Spinal cord (tissue), 10 donors: ENCODE results near the gene TMTC2. TPM values are rescaled to one million over a fixed set of nuclear protein-coding genes. Genes with fewer than 3 reads are reported as not detected.

Experiments
- DNase-seq, 6 donors: peaks; one replicate each; pipeline versions ENCODE4 v3.0.0 to v3.0.0-alpha.2; 2013 to 2015; ENCODE audit warnings: low spot score in 6 of 6, low read depth in 4 of 6
- H3K27ac ChIP-seq: one replicate; pipeline ENCODE4 v1.5.1; 2013; ENCODE audit warnings: low read depth, low read length, control low read depth
- H3K27me3 ChIP-seq: one replicate; pipeline ENCODE4 v1.6.1; 2013; ENCODE audit warnings: low read length; ENCODE audit not compliant: control insufficient read depth, insufficient read depth
- H3K36me3 ChIP-seq: one replicate; pipeline ENCODE4 v1.6.1; 2013; ENCODE audit warnings: low read length; ENCODE audit not compliant: control insufficient read depth, insufficient read depth
- H3K4me1 ChIP-seq: one replicate; pipeline ENCODE4 v1.6.1; 2013; ENCODE audit warnings: low read length; ENCODE audit not compliant: control insufficient read depth, insufficient read depth
- H3K4me3 ChIP-seq: one replicate; pipeline ENCODE4 v1.5.1; 2013; ENCODE audit warnings: low read depth, low read length, control low read depth
- H3K9me3 ChIP-seq: one replicate; pipeline ENCODE4 v1.6.1; 2013; ENCODE audit warnings: low read length; ENCODE audit not compliant: control insufficient read depth, insufficient read depth
- WGBS: methylation state at CpG from one replicate; pipeline ENCODE4 v1.1.5; 2013; ENCODE audit warnings: missing lambda C conversion rate; ENCODE audit not compliant: insufficient coverage; 5-methylcytosine and 5-hydroxymethylcytosine counted together
- polyA plus RNA-seq, 2 donors: library from polyadenylated mRNA; unstranded; fragments of 120-200 nt; gene quantifications; one replicate each; pipeline ENCODE4 v1.2.1, GENCODE V29; 2013; ENCODE audit not compliant: insufficient read length in 2 of 2
- total RNA-seq, 2 donors: library from RNA; depleted of rRNA in 1 of 2; stranded (reverse); fragments of 120-200 nt in 1 of 2; fragments of >200 nt in 1 of 2; gene quantifications; one replicate each; pipeline versions ENCODE4 v1.2.3 to v1.2.4, GENCODE V29; 2013 to 2014
- donor health status: healthy.

Gene TMTC2
- total and polyA plus RNA-seq, 4 donors: 21.1 to 37.1 (median 27.7) TPM

GRCh38 chr12:82826505-82826904, 139.8 kb downstream of the TMTC2 start:
- Histone ChIP-seq H3K27me3 (no peaks in the 10 kb centered on the region), H3K4me1 (no peaks in the 10 kb centered on the region), H3K27ac (no peak overlapping the region), H3K9me3 (no peaks in the 10 kb centered on the region), H3K36me3 (no peaks in the 10 kb centered on the region), H3K4me3 (no peak overlapping the region)
- DNase-seq: no peak

- Histone ChIP-seq H3K4me3 (no peak overlapping the region), H3K9me3 (no peaks in the 10 kb centered on the region), H3K4me1 (no peaks in the 10 kb centered on the region), H3K27me3 (no peaks in the 10 kb centered on the region), H3K27ac (no peak overlapping the region), H3K36me3 (no peaks in the 10 kb centered on the region)
- no peak for DNase-seq
- WGBS: no CpG with 5 or more reads among the region's 2 CpGs
Measured at GRCh38 chr12:82832096-82832495, 145.4 kb downstream of the TMTC2 start.

DNA sequence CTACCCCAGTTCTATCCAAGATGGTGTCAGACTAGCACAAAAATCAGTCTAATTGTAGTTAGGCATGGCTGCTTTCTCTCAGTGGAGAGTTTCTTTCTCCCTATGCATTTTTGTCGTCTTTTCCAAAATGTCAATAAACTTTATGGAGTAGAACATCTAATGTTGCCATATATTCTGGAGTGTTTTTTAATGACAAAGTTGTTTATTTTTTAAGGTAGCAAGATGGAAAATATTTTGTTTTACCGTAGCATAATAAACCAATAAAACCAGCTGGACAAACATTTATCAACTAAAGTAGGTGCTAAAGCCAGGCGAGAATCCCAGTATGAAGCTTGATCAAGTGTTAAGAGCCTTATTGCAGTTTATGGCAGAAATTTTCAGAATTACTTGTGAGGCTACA, 146.3 kb downstream of the TMTC2 start:
- peak in 1 of 6 donors; percentile 35 for DNase-seq
- H3K36me3 ChIP-seq: no peaks in the 10 kb centered on the region
- no CpG with 5 or more reads among the region's 3 CpGs for WGBS
- no peak overlapping the region for H3K27ac ChIP-seq
- no peaks in the 10 kb centered on the region for H3K27me3 ChIP-seq
- no peaks in the 10 kb centered on the region for H3K9me3 ChIP-seq
- H3K4me1 ChIP-seq: no peaks in the 10 kb centered on the region
- no peak overlapping the region for H3K4me3 ChIP-seq

GRCh38 chr12:82833481-82833880, 146.8 kb downstream of the TMTC2 start:
- no peaks in the 10 kb centered on the region for H3K36me3 ChIP-seq
- H3K4me3 ChIP-seq: no peak overlapping the region
- no CpG with 5 or more reads among the region's 1 CpG for WGBS
- no peaks in the 10 kb centered on the region for H3K4me1 ChIP-seq
- no peaks in the 10 kb centered on the region for H3K9me3 ChIP-seq
- DNase-seq: no peak
- H3K27ac ChIP-seq: no peak overlapping the region
- H3K27me3 ChIP-seq: no peaks in the 10 kb centered on the region

DNA sequence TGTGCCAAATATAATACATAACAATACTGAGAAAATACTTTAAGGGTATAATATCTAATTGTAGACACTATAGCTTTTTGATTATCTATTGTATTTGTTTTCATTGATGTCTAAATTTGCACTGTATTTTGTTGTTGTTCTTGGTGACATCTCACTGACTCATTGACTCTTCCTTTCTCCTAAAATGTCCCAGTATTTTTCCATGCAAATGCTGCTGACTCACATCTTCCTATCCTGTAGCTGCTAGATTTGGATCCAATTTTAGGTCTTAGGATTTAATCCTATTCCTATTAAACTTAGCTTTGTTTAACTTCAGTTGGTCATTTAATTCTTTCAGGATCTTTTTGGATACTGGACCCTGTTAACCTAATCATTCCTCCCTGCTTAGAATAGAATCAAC, 148.5 kb downstream of the TMTC2 start:
- no peak for DNase-seq
- H3K4me3 ChIP-seq: no peak overlapping the region
- H3K27me3 ChIP-seq: no peaks in the 10 kb centered on the region
- no peaks in the 10 kb centered on the region for H3K9me3 ChIP-seq
- H3K36me3 ChIP-seq: no peaks in the 10 kb centered on the region
- no peaks in the 10 kb centered on the region for H3K4me1 ChIP-seq
- no peak overlapping the region for H3K27ac ChIP-seq

DNA sequence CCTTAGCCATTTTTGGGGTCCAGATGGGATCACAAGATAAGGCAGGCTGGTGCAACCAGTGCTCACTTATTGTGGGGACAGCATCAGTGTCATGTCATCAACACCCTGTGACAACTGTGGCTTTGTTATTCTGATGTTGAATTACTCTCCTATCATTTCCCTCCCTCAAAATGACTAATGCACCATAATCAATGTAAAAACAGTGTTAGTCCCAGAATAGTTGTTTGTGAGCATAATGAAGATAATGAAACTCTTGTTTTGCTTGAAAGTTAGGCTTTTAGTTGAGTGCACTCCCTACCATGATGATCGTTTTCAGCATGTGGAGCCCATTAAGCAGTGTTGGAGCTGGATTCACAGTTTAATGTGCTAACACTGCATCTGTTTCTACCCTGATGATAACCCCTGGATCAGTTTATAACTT, 151.4 kb downstream of the TMTC2 start:
- Histone ChIP-seq H3K4me1 (no peaks in the 10 kb centered on the region), H3K27me3 (no peaks in the 10 kb centered on the region), H3K27ac (no peak overlapping the region), H3K4me3 (no peak overlapping the region), H3K36me3 (no peaks in the 10 kb centered on the region), H3K9me3 (no peaks in the 10 kb centered on the region)
- DNase-seq: peak in 2 of 6 donors; percentile 17 to 67
- WGBS: 57% methylated on average over 1 of the region's 1 CpG

GRCh38 chr12:82838827-82839226, 152.1 kb downstream of the TMTC2 start:
- Histone ChIP-seq H3K27me3 (no peaks in the 10 kb centered on the region), H3K4me1 (no peaks in the 10 kb centered on the region), H3K9me3 (no peaks in the 10 kb centered on the region), H3K4me3 (no peak overlapping the region), H3K36me3 (no peaks in the 10 kb centered on the region), H3K27ac (no peak overlapping the region)
- WGBS: no CpG with 5 or more reads among the region's 1 CpG
- no peak for DNase-seq

- no peak overlapping the region for H3K27ac ChIP-seq
- no peak for DNase-seq
- H3K9me3 ChIP-seq: no peaks in the 10 kb centered on the region
- WGBS: no CpG with 5 or more reads among the region's 4 CpGs
- no peaks in the 10 kb centered on the region for H3K36me3 ChIP-seq
- H3K4me1 ChIP-seq: no peaks in the 10 kb centered on the region
- H3K27me3 ChIP-seq: no peaks in the 10 kb centered on the region
- no peak overlapping the region for H3K4me3 ChIP-seq
Measured at GRCh38 chr12:82839796-82840195, 153.1 kb downstream of the TMTC2 start.

DNA sequence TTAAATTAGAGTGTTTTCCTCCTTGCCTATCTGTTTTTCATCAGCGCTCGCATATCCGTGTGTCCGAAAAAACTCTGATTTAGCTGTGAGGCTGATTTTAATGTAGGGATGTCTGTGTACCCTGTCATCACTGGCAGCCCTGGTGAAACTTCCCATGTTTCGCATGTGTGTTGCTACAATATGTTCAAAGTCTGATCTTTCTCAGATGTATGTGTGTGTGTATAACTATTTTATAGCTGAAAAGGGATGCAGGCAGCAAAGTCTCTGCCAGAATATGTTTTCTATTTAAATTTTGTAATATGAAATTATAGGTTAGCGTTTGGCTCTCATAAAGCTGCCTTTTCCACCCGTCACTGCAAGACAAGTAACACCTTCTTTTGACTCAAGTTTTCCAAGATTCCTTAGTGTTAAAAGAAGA, 154.8 kb downstream of the TMTC2 start:
- Histone ChIP-seq H3K4me3 (no peak overlapping the region), H3K27me3 (no peaks in the 10 kb centered on the region), H3K27ac (no peak overlapping the region), H3K36me3 (no peaks in the 10 kb centered on the region), H3K9me3 (no peaks in the 10 kb centered on the region), H3K4me1 (no peaks in the 10 kb centered on the region)
- peak in 1 of 6 donors; percentile 41 for DNase-seq
- WGBS: 73% methylated on average over 5 of the region's 7 CpGs

DNA sequence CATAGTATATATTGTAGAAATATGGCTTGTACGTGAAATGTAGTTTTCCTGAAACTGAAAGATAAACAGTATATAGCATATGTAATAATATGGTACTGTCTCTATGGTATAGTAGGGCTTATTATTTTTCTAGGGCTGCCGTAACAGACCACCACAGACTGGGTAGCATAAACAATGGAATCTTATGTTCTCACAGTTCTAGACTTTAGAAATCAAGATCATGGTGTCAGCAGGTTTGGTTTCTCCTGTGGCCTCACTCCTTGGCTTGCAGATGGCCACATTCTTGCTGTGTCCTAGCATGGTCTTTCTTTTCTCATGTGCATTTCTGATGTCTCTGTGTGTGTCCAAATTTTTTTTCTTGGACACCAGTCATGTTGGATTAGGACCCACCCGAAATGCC, 155.8 kb downstream of the TMTC2 start:
- WGBS: 86% methylated on average over 1 of the region's 3 CpGs
- H3K9me3 ChIP-seq: no peaks in the 10 kb centered on the region
- H3K27ac ChIP-seq: no peak overlapping the region

More for the DNA sequence above, 155.8 kb downstream of the TMTC2 start:
- no peaks in the 10 kb centered on the region for H3K36me3 ChIP-seq
- H3K4me3 ChIP-seq: no peak overlapping the region
- no peaks in the 10 kb centered on the region for H3K27me3 ChIP-seq
- no peak for DNase-seq
- H3K4me1 ChIP-seq: no peaks in the 10 kb centered on the region
